ENCODE results near the gene POLA2. TPM values are rescaled to one million over a fixed set of nuclear protein-coding genes. Genes with fewer than 3 reads are reported as not detected.
"Not testable (repeated sequence)": the region's sequence is repeated elsewhere in the genome, so short reads cannot be mapped to it uniquely, and the experiment has no call there.

The POLA2 gene
- total and polyA plus RNA-seq, 4 donors: 7.2 to 16.2 (median 9.4) TPM

DNA sequence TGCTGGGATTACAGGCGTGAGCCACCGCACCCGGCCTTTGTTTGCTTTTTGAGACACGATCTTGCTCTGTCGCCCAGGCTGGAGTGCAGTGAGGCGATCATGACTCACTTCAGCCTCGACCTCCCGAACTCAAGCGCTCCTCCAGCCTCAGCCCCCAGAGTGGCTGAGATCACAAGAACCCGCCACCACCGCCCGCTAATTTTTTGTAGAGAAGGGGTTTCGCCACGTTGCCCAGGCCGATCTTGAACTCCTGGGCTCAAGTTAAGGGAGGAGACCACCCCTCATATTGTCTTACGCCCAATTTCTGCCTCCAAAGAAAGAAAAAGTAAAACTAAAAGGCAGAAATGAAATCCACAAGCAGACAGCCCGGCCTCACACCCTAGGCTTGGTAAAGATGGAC, 1.5 kb upstream of the POLA2 start:
- no peak overlapping the region for H3K27ac ChIP-seq (ENCODE audit: low read depth, low read length)
- no peak overlapping the region for H3K4me3 ChIP-seq (ENCODE audit: low read depth, low read length)
- WGBS (ENCODE audit: insufficient coverage): 97% methylated on average over 12 of the region's 17 CpGs
- no peaks in the 10 kb centered on the region for H3K9me3 ChIP-seq (ENCODE audit: control insufficient read depth, insufficient read depth, low read length)
- H3K4me1 ChIP-seq (ENCODE audit: control insufficient read depth, insufficient read depth, low read length): peaks cover 14% of the 10 kb centered on the region
- H3K27me3 ChIP-seq (ENCODE audit: control insufficient read depth, insufficient read depth, low read length): no peaks in the 10 kb centered on the region
- H3K36me3 ChIP-seq (ENCODE audit: control insufficient read depth, insufficient read depth, low read length): no peaks in the 10 kb centered on the region
- DNase-seq (ENCODE audit: low read depth in 4 of 6, low spot score in 6 of 6): no peak

GRCh38 chr11:65260756-65261590, 789 bp upstream of the POLA2 start:
- Histone ChIP-seq H3K4me1 (ENCODE audit: control insufficient read depth, insufficient read depth, low read length) (peaks cover 14% of the 10 kb centered on the region), H3K4me3 (ENCODE audit: low read depth, low read length) (peak overlapping the region; percentile 82), H3K9me3 (ENCODE audit: control insufficient read depth, insufficient read depth, low read length) (no peaks in the 10 kb centered on the region), H3K27ac (ENCODE audit: low read depth, low read length) (peak overlapping the region; percentile 79), H3K27me3 (ENCODE audit: control insufficient read depth, insufficient read depth, low read length) (no peaks in the 10 kb centered on the region), H3K36me3 (ENCODE audit: control insufficient read depth, insufficient read depth, low read length) (no peaks in the 10 kb centered on the region)
- DNase-seq (ENCODE audit: low read depth in 4 of 6, low spot score in 6 of 6): peak in 1 of 6 donors; percentile 31
- 65% methylated on average over 19 of the region's 26 CpGs for WGBS (ENCODE audit: insufficient coverage)

DNA sequence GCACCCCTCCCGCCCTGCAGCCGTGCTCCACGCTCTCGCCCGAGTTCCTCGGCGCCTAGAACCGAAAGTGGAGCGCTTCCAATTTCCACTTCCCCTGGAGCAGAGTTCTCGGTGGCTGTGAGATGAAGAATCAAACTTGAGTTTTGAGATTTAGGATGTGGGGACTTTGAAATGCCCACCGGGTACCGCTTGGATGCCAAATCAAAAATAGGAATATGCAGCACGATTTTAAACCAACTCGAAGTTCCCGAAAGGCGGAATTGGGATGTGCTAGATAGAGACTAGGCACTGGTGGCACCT, 569 bp downstream of the POLA2 start:
- Histone ChIP-seq H3K27ac (ENCODE audit: low read depth, low read length) (peak overlapping the region; percentile 57), H3K27me3 (ENCODE audit: control insufficient read depth, insufficient read depth, low read length) (no peaks in the 10 kb centered on the region), H3K4me3 (ENCODE audit: low read depth, low read length) (peak overlapping the region; percentile 66), H3K4me1 (ENCODE audit: control insufficient read depth, insufficient read depth, low read length) (peaks cover 14% of the 10 kb centered on the region), H3K36me3 (ENCODE audit: control insufficient read depth, insufficient read depth, low read length) (no peaks in the 10 kb centered on the region), H3K9me3 (ENCODE audit: control insufficient read depth, insufficient read depth, low read length) (no peaks in the 10 kb centered on the region)
- WGBS (ENCODE audit: insufficient coverage): 2% methylated on average over 16 of the region's 16 CpGs
- no peak for DNase-seq (ENCODE audit: low read depth in 4 of 6, low spot score in 6 of 6)

DNA sequence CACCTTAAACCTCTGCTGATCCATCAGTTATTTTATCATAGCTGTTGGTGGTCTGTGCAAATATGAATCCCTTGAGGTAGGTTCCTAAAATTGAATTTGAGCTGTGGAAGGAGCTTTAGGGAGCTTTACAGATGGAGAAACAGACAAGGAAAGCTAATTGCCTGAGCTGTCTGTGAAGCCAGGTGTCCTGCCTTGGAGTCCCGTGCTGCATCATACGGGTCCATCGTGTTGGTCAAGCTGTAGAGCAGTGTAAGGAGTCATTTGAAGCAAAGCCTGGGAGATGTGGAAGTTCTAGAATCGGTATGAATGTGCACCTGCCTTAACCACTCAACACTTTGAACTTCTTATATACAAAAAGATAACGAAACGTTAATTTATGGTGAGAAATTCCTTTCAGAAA, 1.0 kb downstream of the POLA2 start:
- H3K27ac ChIP-seq (ENCODE audit: low read depth, low read length): no peak overlapping the region
- H3K27me3 ChIP-seq (ENCODE audit: control insufficient read depth, insufficient read depth, low read length): no peaks in the 10 kb centered on the region
- peak overlapping the region; percentile 66 for H3K4me3 ChIP-seq (ENCODE audit: low read depth, low read length)
- no peaks in the 10 kb centered on the region for H3K9me3 ChIP-seq (ENCODE audit: control insufficient read depth, insufficient read depth, low read length)
- DNase-seq (ENCODE audit: low read depth in 4 of 6, low spot score in 6 of 6): no peak
- WGBS (ENCODE audit: insufficient coverage): 28% methylated on average over 3 of the region's 6 CpGs
- H3K36me3 ChIP-seq (ENCODE audit: control insufficient read depth, insufficient read depth, low read length): no peaks in the 10 kb centered on the region
- peaks cover 14% of the 10 kb centered on the region for H3K4me1 ChIP-seq (ENCODE audit: control insufficient read depth, insufficient read depth, low read length)

DNA sequence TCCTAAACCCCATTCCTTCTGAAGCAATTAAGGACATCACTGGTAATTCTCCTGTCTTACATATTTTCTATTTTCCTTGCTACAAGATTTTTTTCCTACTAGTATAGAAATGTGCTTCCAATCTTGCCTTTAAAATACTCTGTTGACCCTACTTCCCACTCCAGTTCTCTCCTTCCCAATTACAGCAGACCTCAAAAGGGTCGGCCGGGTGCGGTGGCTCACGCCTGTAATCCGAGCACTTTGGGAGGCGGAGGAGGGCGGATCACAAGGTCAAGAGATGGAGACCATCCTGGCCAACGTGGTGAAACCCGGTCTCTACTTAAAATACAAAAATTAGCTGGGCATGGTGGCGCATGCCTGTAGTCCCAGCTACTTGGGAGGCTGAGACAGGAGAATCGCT, 3.0 kb downstream of the POLA2 start:
- not testable (repeated sequence) for H3K36me3 ChIP-seq (ENCODE audit: control insufficient read depth, insufficient read depth, low read length); H3K27me3 ChIP-seq (ENCODE audit: control insufficient read depth, insufficient read depth, low read length); DNase-seq (ENCODE audit: low read depth in 4 of 6, low spot score in 6 of 6); H3K4me3 ChIP-seq (ENCODE audit: low read depth, low read length); H3K27ac ChIP-seq (ENCODE audit: low read depth, low read length); H3K9me3 ChIP-seq (ENCODE audit: control insufficient read depth, insufficient read depth, low read length)
- 95% methylated on average over 11 of the region's 11 CpGs for WGBS (ENCODE audit: insufficient coverage)
- peaks cover 14% of the 10 kb centered on the region for H3K4me1 ChIP-seq (ENCODE audit: control insufficient read depth, insufficient read depth, low read length)

GRCh38 chr11:65266210-65266609, 4.4 kb downstream of the POLA2 start:
- H3K4me1 ChIP-seq (ENCODE audit: control insufficient read depth, insufficient read depth, low read length): peaks cover 11% of the 10 kb centered on the region
- peaks cover 14% of the 10 kb centered on the region for H3K36me3 ChIP-seq (ENCODE audit: control insufficient read depth, insufficient read depth, low read length)
- no peak for DNase-seq (ENCODE audit: low read depth in 4 of 6, low spot score in 6 of 6)
- H3K27ac ChIP-seq (ENCODE audit: low read depth, low read length): no peak overlapping the region
- H3K9me3 ChIP-seq (ENCODE audit: control insufficient read depth, insufficient read depth, low read length): no peaks in the 10 kb centered on the region
- no peaks in the 10 kb centered on the region for H3K27me3 ChIP-seq (ENCODE audit: control insufficient read depth, insufficient read depth, low read length)
- 100% methylated on average over 1 of the region's 2 CpGs for WGBS (ENCODE audit: insufficient coverage)
- H3K4me3 ChIP-seq (ENCODE audit: low read depth, low read length): no peak overlapping the region

GRCh38 chr11:65274735-65275682, 13.2 kb downstream of the POLA2 start:
- Histone ChIP-seq H3K27ac (ENCODE audit: low read depth, low read length) (peak overlapping the region; percentile 40), H3K4me1 (ENCODE audit: control insufficient read depth, insufficient read depth, low read length) (no peaks in the 10 kb centered on the region), H3K4me3 (ENCODE audit: low read depth, low read length) (peak overlapping the region; percentile 10), H3K9me3 (ENCODE audit: control insufficient read depth, insufficient read depth, low read length) (no peaks in the 10 kb centered on the region), H3K27me3 (ENCODE audit: control insufficient read depth, insufficient read depth, low read length) (no peaks in the 10 kb centered on the region), H3K36me3 (ENCODE audit: control insufficient read depth, insufficient read depth, low read length) (peaks cover 13% of the 10 kb centered on the region)
- DNase-seq (ENCODE audit: low read depth in 4 of 6, low spot score in 6 of 6): peak in 4 of 6 donors; percentile 68 to 92 (median 78)
- WGBS (ENCODE audit: insufficient coverage): 60% methylated on average over 2 of the region's 6 CpGs

DNA sequence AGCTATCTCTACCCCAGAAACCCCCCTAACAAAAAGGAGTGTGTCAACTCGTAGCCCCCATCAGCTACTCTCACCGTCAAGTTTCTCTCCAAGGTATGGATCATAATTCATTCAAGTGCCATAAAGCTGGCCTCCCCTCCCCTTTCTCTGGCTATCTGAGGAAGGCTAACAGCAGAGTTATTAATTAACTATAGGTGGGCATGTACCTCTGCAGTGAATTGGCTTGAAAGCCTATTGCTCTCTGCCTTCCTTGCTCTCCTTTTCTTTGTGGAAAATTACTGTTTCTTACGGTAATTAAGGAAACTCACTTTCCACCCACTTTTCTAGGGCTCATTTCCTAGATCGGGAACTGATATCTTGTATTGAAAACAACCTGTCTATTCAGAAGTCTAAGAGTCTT, 14.1 kb downstream of the POLA2 start:
- 100% methylated on average over 2 of the region's 4 CpGs for whole genome bisulfite sequencing (ENCODE audit: insufficient coverage)
- H3K9me3 ChIP-seq (ENCODE audit: control insufficient read depth, insufficient read depth, low read length): no peaks in the 10 kb centered on the region
- no peak for DNase-seq (ENCODE audit: low read depth in 4 of 6, low spot score in 6 of 6)
- peaks cover 7% of the 10 kb centered on the region for H3K36me3 ChIP-seq (ENCODE audit: control insufficient read depth, insufficient read depth, low read length)
- no peaks in the 10 kb centered on the region for H3K4me1 ChIP-seq (ENCODE audit: control insufficient read depth, insufficient read depth, low read length)
- H3K4me3 ChIP-seq (ENCODE audit: low read depth, low read length): no peak overlapping the region
- no peak overlapping the region for H3K27ac ChIP-seq (ENCODE audit: low read depth, low read length)
- no peaks in the 10 kb centered on the region for H3K27me3 ChIP-seq (ENCODE audit: control insufficient read depth, insufficient read depth, low read length)

GRCh38 chr11:65277631-65278277, 16.0 kb downstream of the POLA2 start:
- H3K27ac ChIP-seq (ENCODE audit: low read depth, low read length): no peak overlapping the region
- peaks cover 9% of the 10 kb centered on the region for H3K36me3 ChIP-seq (ENCODE audit: control insufficient read depth, insufficient read depth, low read length)
- no peak overlapping the region for H3K4me3 ChIP-seq (ENCODE audit: low read depth, low read length)
- WGBS (ENCODE audit: insufficient coverage): 73% methylated on average over 3 of the region's 5 CpGs
- no peaks in the 10 kb centered on the region for H3K27me3 ChIP-seq (ENCODE audit: control insufficient read depth, insufficient read depth, low read length)
- peak in 1 of 6 donors; percentile 92 for DNase-seq (ENCODE audit: low read depth in 4 of 6, low spot score in 6 of 6)
- no peaks in the 10 kb centered on the region for H3K4me1 ChIP-seq (ENCODE audit: control insufficient read depth, insufficient read depth, low read length)
- no peaks in the 10 kb centered on the region for H3K9me3 ChIP-seq (ENCODE audit: control insufficient read depth, insufficient read depth, low read length)

Measured in spinal cord (tissue), 10 donors.